WERI-Rb-1 (cell line): ENCODE data around the gene LATS1.
"Not testable (repeated sequence)": the region's sequence is repeated elsewhere in the genome, so short reads cannot be mapped to it uniquely, and the experiment has no call there.

Source experiments
- DNase-seq: peaks from one replicate; pipeline ENCODE4 v3.0.0-alpha.2; 2020
- H3K27ac ChIP-seq: fragments of 250-450 bp; sonication (Bioruptor Pico); 2 replicates; pipeline ENCODE4 v1.5.1; 2020; ENCODE audit warnings: mild to moderate bottlenecking, moderate library complexity
- H3K27me3 ChIP-seq: fragments of 250-450 bp; sonication (Bioruptor Pico); 2 replicates; pipeline ENCODE4 v1.5.1; 2021; ENCODE audit warnings: mild to moderate bottlenecking, low read depth, moderate library complexity; ENCODE audit not compliant: insufficient read depth, severe bottlenecking
- H3K36me3 ChIP-seq: fragments of 250-450 bp; sonication (Bioruptor Pico); 2 replicates; pipeline ENCODE4 v1.5.1; 2020; ENCODE audit warnings: mild to moderate bottlenecking, moderate library complexity
- H3K4me3 ChIP-seq: 2 replicates; pipeline ENCODE4 v1.5.1; 2011; ENCODE audit warnings: low read depth, mild to moderate bottlenecking, control low read depth, low read length
- H3K9me3 ChIP-seq: fragments of 250-450 bp; sonication (Bioruptor Pico); 2 replicates; pipeline ENCODE4 v1.5.1; 2021; ENCODE audit warnings: mild to moderate bottlenecking, moderate library complexity; ENCODE audit not compliant: severe bottlenecking
- CTCF ChIP-seq: IDR thresholded peaks from 2 replicates; pipeline ENCODE4 v1.5.1; 2011; ENCODE audit warnings: low read depth, mild to moderate bottlenecking, control low read depth, inconsistent platforms, low read length

Gene LATS1

GRCh38 chr6:149750136-149750609, 32.3 kb upstream of the LATS1 start:
- DNase-seq, result peak; percentile 76
- Histone ChIP-seq H3K27me3 (no peaks in the 10 kb centered on the region), H3K36me3 (peaks cover 3% of the 10 kb centered on the region; the same call in 1 of the 2 replicates), H3K27ac (peak overlapping the region; percentile 87), H3K4me3 (peak overlapping the region; percentile 93), H3K9me3 (no peaks in the 10 kb centered on the region)
- no peak for TF ChIP-seq CTCF

GRCh38 chr6:149749594-149750135, 31.8 kb upstream of the LATS1 start, which contains the start of gene PCMT1:
PCMT1 (plus strand) TSS chr6:149749741; CDS start chr6:149749902, 161 bp downstream.
- H3K27ac ChIP-seq, result peak within 1 kb of the TSS; percentile 87
- no peaks in the 10 kb centered on the region for H3K27me3 ChIP-seq
- DNase-seq, result peak; percentile 84
- TF ChIP-seq CTCF, result no peak
- peak within 1 kb of the TSS; percentile 93 for H3K4me3 ChIP-seq
- H3K9me3 ChIP-seq, result no peaks in the 10 kb centered on the region
- H3K36me3 ChIP-seq, result peaks cover 3% of the 10 kb centered on the region; the same call in 1 of the 2 replicates

- not testable (repeated sequence) for DNase-seq, H3K27me3 ChIP-seq, H3K36me3 ChIP-seq, H3K9me3 ChIP-seq
- Histone ChIP-seq H3K27ac (peak overlapping the region; percentile 87), H3K4me3 (peak overlapping the region; percentile 93)
Measured at GRCh38 chr6:149749082-149749593, 31.2 kb upstream of the LATS1 start.

- DNase-seq, result peak; percentile 96
- peak within 1 kb of the TSS; percentile 82 for H3K4me3 ChIP-seq
- peak; percentile 38; the same call in 1 of the 2 replicates for TF ChIP-seq CTCF
- peaks cover 30% of the 10 kb centered on the region for H3K36me3 ChIP-seq
- peak within 1 kb of the TSS; percentile 72 for H3K27ac ChIP-seq
- H3K27me3 ChIP-seq, result no peaks in the 10 kb centered on the region
- no peaks in the 10 kb centered on the region for H3K9me3 ChIP-seq
Measured at GRCh38 chr6:149746147-149746946, 28.4 kb upstream of the LATS1 start, which contains the start of gene NUP43. NUP43 (minus strand) TSS chr6:149746529; CDS start chr6:149746495, 34 bp downstream.

GRCh38 chr6:149745252-149745651, 27.4 kb upstream of the LATS1 start:
- DNase-seq, H3K27ac ChIP-seq, H3K27me3 ChIP-seq, H3K9me3 ChIP-seq: not testable (repeated sequence)
- Histone ChIP-seq H3K36me3 (peaks cover 41% of the 10 kb centered on the region), H3K4me3 (peak overlapping the region; percentile 82)

GRCh38 chr6:149734915-149735314, 17.0 kb upstream of the LATS1 start:
- Histone ChIP-seq H3K36me3 (peaks cover 79% of the 10 kb centered on the region), H3K4me3 (no peak overlapping the region), H3K9me3 (no peaks in the 10 kb centered on the region), H3K27me3 (no peaks in the 10 kb centered on the region), H3K27ac (no peak overlapping the region)
- no peak for TF ChIP-seq CTCF
- DNase-seq, result no peak
